Endothelial cell of umbilical vein (primary cell): ENCODE data around the gene UBE2C. TPM values are rescaled to one million over a fixed set of nuclear protein-coding genes. Genes with fewer than 3 reads are reported as not detected.
A peak's percentile ranks its signal among the peaks of the same experiment; 100 is the strongest.

Source experiments
- BruUV-seq: library from RNA; stranded (reverse); fragments of 400-500 nt; replicated peaks from 2 replicates; lab custom pipeline; 2021; lab: Mats Ljungman, UMichigan
- CTCF ChIA-PET: fragments of 300-600, 350-600 bp; sonication (Branson Sonifier 250); formaldehyde crosslinking; loops from one replicate; lab custom pipeline; 2021; ENCODE audit warnings: antibody characterized with exemption, inconsistent platforms; lab: Charles Lee
- POLR2A ChIA-PET: fragments of 300-600, 350-600 bp; sonication (Branson Sonifier 250); formaldehyde crosslinking; loops from one replicate; lab custom pipeline; 2021; ENCODE audit warnings: antibody characterized with exemption, inconsistent platforms; lab: Charles Lee
- DNase-seq: peaks from one replicate; pipeline ENCODE4 v3.0.0-alpha.2; 2011; ENCODE audit warnings: low read depth, low spot score
- FAIRE-seq: peaks from 2 replicates; lab custom pipeline; 2011; peaks lifted over from hg19 to GRCh38; lab: Jason Lieb, UNC
- H2AFZ ChIP-seq: 2 replicates; pipeline ENCODE4 v1.6.0; 2012; ENCODE audit warnings: low read depth, low read length, control low read depth, inconsistent platforms
- H3K27ac ChIP-seq: 2 replicates; pipeline ENCODE4 v1.5.1; 2011; ENCODE audit warnings: low read depth, mild to moderate bottlenecking, control low read depth, low read length, moderate library complexity; ENCODE audit not compliant: insufficient read depth
- H3K27me3 ChIP-seq, 2 experiments: 2 replicates each; pipeline versions ENCODE4 v1.6.0 to v1.6.1; 2011; ENCODE audit warnings: low read length in 2 of 2, mixed read lengths in 1 of 2; ENCODE audit not compliant: control insufficient read depth in 2 of 2, insufficient read depth in 2 of 2
- H3K36me3 ChIP-seq, 2 experiments: 2 replicates in 1 of 2; 3 replicates in 1 of 2; pipeline ENCODE4 v1.5.1; 2011; ENCODE audit warnings: low read length in 2 of 2, mild to moderate bottlenecking in 1 of 2, moderate library complexity in 1 of 2; ENCODE audit not compliant: control insufficient read depth in 2 of 2, insufficient read depth in 2 of 2; ENCODE audit errors: extremely low read depth in 1 of 2
- H3K4me1 ChIP-seq: 3 replicates; pipeline ENCODE4 v1.5.1; 2011; ENCODE audit warnings: mild to moderate bottlenecking, low read length; ENCODE audit not compliant: control insufficient read depth, insufficient read depth; ENCODE audit errors: extremely low read depth
- H3K4me2 ChIP-seq: 2 replicates; pipeline ENCODE4 v1.6.1; 2011; ENCODE audit warnings: low read length, control low read depth, mixed read lengths; ENCODE audit not compliant: insufficient read depth
- H3K4me3 ChIP-seq, 3 experiments: fragments of 200-600 bp in 1 of 3; sonication (generic), shearing (Covaris generic) in 1 of 3; replicated peaks in 1 of 3; 2 replicates each; pipeline ENCODE4 v1.5.1; 2011 to 2016; ENCODE audit warnings: control low read depth in 3 of 3, low read length in 3 of 3, mild to moderate bottlenecking in 2 of 3, inconsistent platforms in 1 of 3, low read depth in 1 of 3, moderate library complexity in 1 of 3; ENCODE audit not compliant: insufficient read depth in 1 of 3
- H3K79me2 ChIP-seq: 2 replicates; pipeline ENCODE4 v1.6.0; 2012; ENCODE audit warnings: low read length, inconsistent platforms; ENCODE audit not compliant: control insufficient read depth, insufficient read depth
- H3K9ac ChIP-seq: replicated peaks from 2 replicates; pipeline ENCODE3; 2011; ENCODE audit warnings: low read length, control low read depth; ENCODE audit not compliant: insufficient read depth; ENCODE audit errors: extremely low read depth
- H3K9me1 ChIP-seq: replicated peaks from 3 replicates; pipeline ENCODE4 v1.6.0; 2011; ENCODE audit warnings: mild to moderate bottlenecking, low read length; ENCODE audit not compliant: control insufficient read depth, insufficient read depth; ENCODE audit errors: extremely low read depth
- H3K9me3 ChIP-seq: replicated peaks from 2 replicates; pipeline ENCODE4 v1.5.1; 2012; ENCODE audit warnings: low read length, inconsistent platforms; ENCODE audit not compliant: control insufficient read depth, insufficient read depth
- H4K20me1 ChIP-seq: replicated peaks from 2 replicates; pipeline ENCODE3; 2011; ENCODE audit warnings: mild to moderate bottlenecking, low read length; ENCODE audit not compliant: control insufficient read depth, insufficient read depth; ENCODE audit errors: extremely low read depth
- EZH2 ChIP-seq: IDR thresholded peaks from 2 replicates; pipeline ENCODE4 v1.6.1; 2012; ENCODE audit warnings: borderline replicate concordance, low read depth, mild to moderate bottlenecking, moderate library complexity, low read length, inconsistent platforms; ENCODE audit not compliant: severe bottlenecking
- FOS ChIP-seq: IDR thresholded peaks from 2 replicates; pipeline ENCODE4 v1.6.1; 2011; ENCODE audit warnings: mild to moderate bottlenecking, low read length, moderate library complexity, borderline replicate concordance; ENCODE audit not compliant: insufficient read depth
- GATA2 ChIP-seq: IDR thresholded peaks from 2 replicates; pipeline ENCODE4 v1.7.0; 2011; ENCODE audit warnings: low read depth, mild to moderate bottlenecking, moderate library complexity, mixed read lengths, low read length; ENCODE audit not compliant: insufficient read length, insufficient read depth
- JUN ChIP-seq: IDR thresholded peaks from 2 replicates; pipeline ENCODE4 v1.6.1; 2011; ENCODE audit warnings: borderline replicate concordance, low read depth; ENCODE audit not compliant: insufficient read length, insufficient read depth
- MYC ChIP-seq: IDR thresholded peaks from one replicate; pipeline ENCODE4 v1.6.1; 2011; ENCODE audit warnings: mild to moderate bottlenecking, low read depth, low read length
- POLR2A ChIP-seq: IDR thresholded peaks from 2 replicates; pipeline ENCODE4 v1.6.1; 2012; ENCODE audit warnings: low read depth, mild to moderate bottlenecking, control low read depth, low read length
- POLR2AphosphoS5 ChIP-seq: IDR thresholded peaks from 2 replicates; pipeline ENCODE4 v1.6.1; 2012; ENCODE audit warnings: low read depth, mild to moderate bottlenecking, control low read depth, low read length, moderate library complexity; ENCODE audit not compliant: insufficient read depth
- dilution Hi-C: fragments of 300-500 bp; cut with MboI; formaldehyde crosslinking; loops from one replicate; pipeline ENCODE4 v1.15.0; 2019; ENCODE audit warnings: low sequenced_read_pairs; ENCODE audit not compliant: extremely low pct_ligation_motif_present
- intact Hi-C: fragments of 100-400 bp; cut with micrococcal nuclease; formaldehyde crosslinking; loops from one replicate; pipeline ENCODE4 v1.10.0; 2022
- polyA plus RNA-seq, 4 experiments: library from polyadenylated mRNA; depleted of rRNA in 3 of 4; stranded (reverse) in 3 of 4; unstranded in 1 of 4; fragments of >200 nt; gene quantifications; 2 replicates each; pipeline versions ENCODE4 v1.2.1 to v1.2.3, GENCODE V29; 2011 to 2012; ENCODE audit warnings: missing spikeins in 1 of 4
- total RNA-seq: library from RNA; stranded (reverse); gene quantifications from 2 replicates; pipeline ENCODE4 v1.2.3, GENCODE V29; 2021
- TF ChIP-seq, protein P1 (sequence below), 2 donors: IDR thresholded peaks; 1 replicate in 1 of 2; 2 replicates in 1 of 2; pipeline ENCODE4 v1.5.1; 2011; ENCODE audit warnings: low read length in 2 of 2, mild to moderate bottlenecking in 2 of 2, moderate library complexity in 2 of 2, control low read depth in 1 of 2, inconsistent platforms in 1 of 2, low read depth in 1 of 2; ENCODE audit not compliant: insufficient read depth in 1 of 2; ENCODE audit errors: extremely low read depth in 1 of 2
- TF ChIP-seq, protein P2 (sequence below): IDR thresholded peaks from 2 replicates; pipeline ENCODE4 v1.6.1; 2011; ENCODE audit not compliant: insufficient read depth, insufficient read length

UBE2C gene
- total and polyA plus RNA-seq, 2 donors (not counting 3 experiments of a cell fraction or from before 2014, with no cell fraction given) = 129 to 130 TPM

DNA sequence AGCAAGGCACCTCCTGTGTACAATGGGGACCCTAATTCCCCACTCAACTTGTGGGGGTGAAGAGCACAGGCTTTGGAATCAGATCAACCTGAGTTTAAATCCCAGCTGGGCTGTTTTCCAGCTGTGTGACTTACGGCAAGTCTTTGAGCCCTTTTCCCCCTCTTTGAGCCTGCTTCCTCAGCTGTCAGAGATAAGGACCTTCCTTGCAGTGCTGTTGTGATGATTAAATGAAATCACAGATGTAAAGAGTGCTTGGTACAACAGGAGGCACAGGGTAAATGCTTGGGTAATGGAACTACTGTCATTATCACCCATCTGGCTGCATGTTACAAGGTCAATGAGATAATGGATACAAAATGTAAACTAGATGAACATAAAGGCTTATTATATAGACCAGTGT, 24.4 kb downstream of the UBE2C start:
- H3K9me1 ChIP-seq = no peaks in the 10 kb centered on the region
- DNase-seq (peak; percentile 69), FAIRE-seq (no peak)
- TF ChIP-seq EZH2 (no peak), MYC (no peak), POLR2AphosphoS5 (no peak), POLR2A (no peak), FOS (no peak), JUN (no peak), GATA2 (no peak)
- TF ChIP-seq, protein P1, sequence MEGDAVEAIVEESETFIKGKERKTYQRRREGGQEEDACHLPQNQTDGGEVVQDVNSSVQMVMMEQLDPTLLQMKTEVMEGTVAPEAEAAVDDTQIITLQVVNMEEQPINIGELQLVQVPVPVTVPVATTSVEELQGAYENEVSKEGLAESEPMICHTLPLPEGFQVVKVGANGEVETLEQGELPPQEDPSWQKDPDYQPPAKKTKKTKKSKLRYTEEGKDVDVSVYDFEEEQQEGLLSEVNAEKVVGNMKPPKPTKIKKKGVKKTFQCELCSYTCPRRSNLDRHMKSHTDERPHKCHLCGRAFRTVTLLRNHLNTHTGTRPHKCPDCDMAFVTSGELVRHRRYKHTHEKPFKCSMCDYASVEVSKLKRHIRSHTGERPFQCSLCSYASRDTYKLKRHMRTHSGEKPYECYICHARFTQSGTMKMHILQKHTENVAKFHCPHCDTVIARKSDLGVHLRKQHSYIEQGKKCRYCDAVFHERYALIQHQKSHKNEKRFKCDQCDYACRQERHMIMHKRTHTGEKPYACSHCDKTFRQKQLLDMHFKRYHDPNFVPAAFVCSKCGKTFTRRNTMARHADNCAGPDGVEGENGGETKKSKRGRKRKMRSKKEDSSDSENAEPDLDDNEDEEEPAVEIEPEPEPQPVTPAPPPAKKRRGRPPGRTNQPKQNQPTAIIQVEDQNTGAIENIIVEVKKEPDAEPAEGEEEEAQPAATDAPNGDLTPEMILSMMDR (IDR thresholded peaks at IDR 0.05; ENCODE audit: extremely low read depth in 1 of 2, insufficient read depth in 1 of 2, low read depth in 1 of 2, low read length in 2 of 2) = no peak
- TF ChIP-seq, protein P2, sequence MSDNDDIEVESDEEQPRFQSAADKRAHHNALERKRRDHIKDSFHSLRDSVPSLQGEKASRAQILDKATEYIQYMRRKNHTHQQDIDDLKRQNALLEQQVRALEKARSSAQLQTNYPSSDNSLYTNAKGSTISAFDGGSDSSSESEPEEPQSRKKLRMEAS = no peak
- no peaks in the 10 kb centered on the region for H3K9me3 ChIP-seq
- H3K4me2 ChIP-seq = no peak overlapping the region
- no peaks in the 10 kb centered on the region for H4K20me1 ChIP-seq
- no peak overlapping the region for H3K9ac ChIP-seq
- no peak overlapping the region for H3K27ac ChIP-seq
- no TSS peak for BruUV-seq
- dilution Hi-C loops = no loop called here
- peaks cover 20% of the 10 kb centered on the region for H3K4me1 ChIP-seq
- POLR2A ChIA-PET = no interaction called here
- no peak overlapping the region for H3K4me3 ChIP-seq
- H3K36me3 ChIP-seq = peaks cover 0 to 13% of the 10 kb centered on the region in 2 experiments
- no peak overlapping the region for H2AFZ ChIP-seq
- H3K27me3 ChIP-seq = no peaks in the 10 kb centered on the region
- H3K79me2 ChIP-seq = no peaks in the 10 kb centered on the region
- intact Hi-C loops = no loop called here
- CTCF ChIA-PET = interaction anchor here (1.8 kb wide), 1 partner anchor 13 kb away, joined by 5 read pairs; no protein-coding TSS in a partner anchor
